H9 (cell line): Measurements from ENCODE around the gene TRAF6. TPM values are rescaled to one million over a fixed set of nuclear protein-coding genes. Genes with fewer than 3 reads are reported as not detected.

Experiments
- DNase-seq: peaks from one replicate; pipeline ENCODE4 v3.0.0-alpha.2; 2017
- H2AFZ ChIP-seq: one replicate; pipeline ENCODE4 v1.6.1; 2013; ENCODE audit warnings: mild to moderate bottlenecking, low read length, control low read depth, moderate library complexity
- H2AK5ac ChIP-seq: 2 replicates; pipeline ENCODE4 v1.6.1; 2013; ENCODE audit warnings: low read length, control low read depth, mixed read lengths; ENCODE audit not compliant: insufficient read length
- H2BK120ac ChIP-seq: one replicate; pipeline ENCODE4 v1.6.1; 2013; ENCODE audit warnings: low read depth, mild to moderate bottlenecking, low read length, control low read depth, inconsistent platforms; ENCODE audit not compliant: poor library complexity, severe bottlenecking
- H2BK12ac ChIP-seq: 2 replicates; pipeline ENCODE4 v1.6.1; 2013; ENCODE audit warnings: low read length, control low read depth, mixed read lengths, low read depth; ENCODE audit not compliant: insufficient read length
- H2BK15ac ChIP-seq: 2 replicates; pipeline ENCODE4 v1.6.1; 2013; ENCODE audit warnings: low read depth, low read length, control low read depth
- H2BK20ac ChIP-seq: one replicate; pipeline ENCODE4 v1.6.1; 2013; ENCODE audit warnings: low read depth, mild to moderate bottlenecking, low read length, control low read depth, inconsistent platforms; ENCODE audit not compliant: poor library complexity, severe bottlenecking
- H2BK5ac ChIP-seq: 2 replicates; pipeline ENCODE4 v1.6.1; 2013; ENCODE audit warnings: low read length, control low read depth, mixed read lengths; ENCODE audit not compliant: insufficient read length
- H3K14ac ChIP-seq: 2 replicates; pipeline ENCODE4 v1.6.1; 2013; ENCODE audit warnings: low read length, control low read depth; ENCODE audit not compliant: insufficient read depth
- H3K18ac ChIP-seq: 2 replicates; pipeline ENCODE4 v1.6.1; 2013; ENCODE audit warnings: low read depth, mild to moderate bottlenecking, mixed read lengths, low read length, control low read depth; ENCODE audit not compliant: insufficient read length
- H3K23ac ChIP-seq: 2 replicates; pipeline ENCODE4 v1.6.1; 2013; ENCODE audit warnings: low read length, control low read depth, mixed read lengths, low read depth; ENCODE audit not compliant: insufficient read length
- H3K23me2 ChIP-seq: 2 replicates; pipeline ENCODE4 v1.6.1; 2013; ENCODE audit warnings: low read depth, mild to moderate bottlenecking, mixed read lengths, low read length, control low read depth; ENCODE audit not compliant: insufficient read length, poor library complexity, severe bottlenecking
- H3K27ac ChIP-seq: 2 replicates; pipeline ENCODE4 v1.5.1; 2013; ENCODE audit warnings: low read length, control low read depth, mixed read lengths, low read depth; ENCODE audit not compliant: insufficient read length
- H3K27me3 ChIP-seq: 2 replicates; pipeline ENCODE4 v1.6.1; 2013; ENCODE audit warnings: low read length, control low read depth, inconsistent platforms; ENCODE audit not compliant: insufficient read depth
- H3K4ac ChIP-seq: 2 replicates; pipeline ENCODE4 v1.6.1; 2013; ENCODE audit warnings: low read depth, mild to moderate bottlenecking, control low read depth, inconsistent platforms, low read length, moderate library complexity
- H3K4me1 ChIP-seq: 2 replicates; pipeline ENCODE4 v1.6.1; 2013; ENCODE audit warnings: low read length, control low read depth, inconsistent platforms; ENCODE audit not compliant: insufficient read depth
- H3K4me2 ChIP-seq: 2 replicates; pipeline ENCODE4 v1.6.1; 2013; ENCODE audit warnings: low read length, control low read depth, mixed read lengths; ENCODE audit not compliant: insufficient read length, insufficient read depth
- H3K56ac ChIP-seq: 2 replicates; pipeline ENCODE4 v1.6.1; 2013; ENCODE audit warnings: low read depth, mild to moderate bottlenecking, mixed read lengths, low read length, control low read depth; ENCODE audit not compliant: insufficient read length
- H3K79me1 ChIP-seq: 2 replicates; pipeline ENCODE4 v1.6.1; 2013; ENCODE audit warnings: low read depth, mild to moderate bottlenecking, moderate library complexity, low read length, control low read depth, inconsistent platforms; ENCODE audit not compliant: insufficient read depth, poor library complexity, severe bottlenecking
- H3K79me2 ChIP-seq: 2 replicates; pipeline ENCODE4 v1.6.1; 2013; ENCODE audit warnings: low read length, control low read depth, inconsistent platforms; ENCODE audit not compliant: insufficient read depth
- H3K9ac ChIP-seq: 2 replicates; pipeline ENCODE4 v1.6.1; 2013; ENCODE audit warnings: low read length, control low read depth, mixed read lengths; ENCODE audit not compliant: insufficient read length; ENCODE audit errors: extremely low read depth
- H3K9me3 ChIP-seq: one replicate; pipeline ENCODE4 v1.6.1; 2013; ENCODE audit warnings: low read depth, low read length, inconsistent platforms; ENCODE audit not compliant: control insufficient read depth
- H3T11ph ChIP-seq: one replicate; pipeline ENCODE4 v1.6.1; 2013; ENCODE audit warnings: mild to moderate bottlenecking, low read length, control low read depth, inconsistent platforms
- H4K20me1 ChIP-seq: one replicate; pipeline ENCODE4 v1.6.1; 2013; ENCODE audit not compliant: control insufficient read depth, insufficient read length, insufficient read depth
- H4K5ac ChIP-seq: 2 replicates; pipeline ENCODE4 v1.6.1; 2013; ENCODE audit warnings: low read depth, mild to moderate bottlenecking, mixed read lengths, low read length, control low read depth; ENCODE audit not compliant: insufficient read length
- H4K8ac ChIP-seq: replicated peaks from 2 replicates; pipeline ENCODE4 v1.6.1; 2013; ENCODE audit warnings: low read length, control low read depth, mixed read lengths, low read depth; ENCODE audit not compliant: insufficient read length
- H4K91ac ChIP-seq: 2 replicates; pipeline ENCODE4 v1.6.1; 2013; ENCODE audit warnings: low read depth, mild to moderate bottlenecking, moderate library complexity, mixed read lengths, low read length, control low read depth; ENCODE audit not compliant: insufficient read length
- H3K27ac Mint-ChIP-seq, 3 experiments: 2 replicates in 2 of 3; 3 replicates in 1 of 3; pipeline ENCODE4 v1.8.0; 2020 to 2021; ENCODE audit warnings: mixed read lengths in 3 of 3, mild to moderate bottlenecking in 1 of 3, moderate library complexity in 1 of 3
- H3K27me3 Mint-ChIP-seq: 2 replicates; pipeline ENCODE4 v1.8.0; 2021; ENCODE audit warnings: low read depth, mild to moderate bottlenecking, moderate library complexity, mixed read lengths
- H3K36me3 Mint-ChIP-seq, 3 experiments: 2 replicates in 2 of 3; 3 replicates in 1 of 3; pipeline ENCODE4 v1.8.0; 2020 to 2021; ENCODE audit warnings: low read depth in 3 of 3, mixed read lengths in 3 of 3; ENCODE audit not compliant: insufficient read depth in 1 of 3
- H3K4me1 Mint-ChIP-seq, 2 experiments: 2 replicates each; pipeline ENCODE4 v1.8.0; 2020; ENCODE audit warnings: mixed read lengths in 2 of 2
- H3K4me3 Mint-ChIP-seq, 2 experiments: 2 replicates in 1 of 2; 3 replicates in 1 of 2; pipeline ENCODE4 v1.8.0; 2020 to 2021; ENCODE audit warnings: mild to moderate bottlenecking in 2 of 2, mixed read lengths in 2 of 2, moderate library complexity in 1 of 2
- H3K9me3 Mint-ChIP-seq, 2 experiments: 2 replicates in 1 of 2; 3 replicates in 1 of 2; pipeline ENCODE4 v1.8.0; 2020; ENCODE audit warnings: mild to moderate bottlenecking in 2 of 2, mixed read lengths in 2 of 2, moderate library complexity in 1 of 2
- CTCF ChIP-seq: fragments of 200-600 bp; sonication (generic); conservative IDR thresholded peaks from 3 replicates; pipeline ENCODE4 v1.8.0; 2021; ENCODE audit warnings: antibody characterized with exemption, mild to moderate bottlenecking
- WGBS: extraction: QIAGEN DNeasy Blood & Tissue Kit; methylation state at CpG from one replicate; pipeline ENCODE4 v1.1.7; 2013; ENCODE audit warnings: missing lambda C conversion rate, low lambda C conversion rate, mixed read lengths; ENCODE audit not compliant: insufficient read length; ENCODE audit errors: extremely low coverage; 5-methylcytosine and 5-hydroxymethylcytosine counted together
- total RNA-seq: library from RNA; stranded (reverse); gene quantifications from 2 replicates; pipeline ENCODE4 v1.2.1, GENCODE V29; 2021

TRAF6 gene
- total RNA-seq, 1 experiment from 2014 or later, result 9.9 TPM

GRCh38 chr11:36452961-36453360, 57.1 kb downstream of the TRAF6 start:
- no peaks in the 10 kb centered on the region for H3K79me2 ChIP-seq
- no peaks in the 10 kb centered on the region; the same call in none of the 2 replicates for H3K27me3 Mint-ChIP-seq
- H3K4ac ChIP-seq, result no peak overlapping the region
- no peaks in the 10 kb centered on the region; the same call in 1 of the 2 replicates for H3K4me1 ChIP-seq
- no peak overlapping the region for H4K8ac ChIP-seq
- no peak overlapping the region for H2AK5ac ChIP-seq
- no peak for TF ChIP-seq CTCF
- H3K36me3 Mint-ChIP-seq, result peaks cover 0 to 7% (median 0%) of the 10 kb centered on the region in 3 experiments; a peak in 2 of 7 replicates
- H3K27ac ChIP-seq, result no peak overlapping the region
- H2BK120ac ChIP-seq, result no peak overlapping the region
- H4K20me1 ChIP-seq, result no peaks in the 10 kb centered on the region
- H3K18ac ChIP-seq, result no peak overlapping the region
- no peak overlapping the region for H2BK20ac ChIP-seq
- H3K23me2 ChIP-seq, result no peaks in the 10 kb centered on the region
- no peak overlapping the region for H2BK12ac ChIP-seq
- H3K56ac ChIP-seq, result no peak overlapping the region
- no peak for DNase-seq
- H3K9ac ChIP-seq, result no peak overlapping the region
- H3K27ac Mint-ChIP-seq, result no peak overlapping the region
- no peak overlapping the region for H3K4me3 Mint-ChIP-seq
- no peaks in the 10 kb centered on the region for H3K27me3 ChIP-seq
- H2AFZ ChIP-seq, result no peak overlapping the region
- peaks cover 34 to 36% of the 10 kb centered on the region in 2 experiments for H3K4me1 Mint-ChIP-seq
- H2BK5ac ChIP-seq, result no peak overlapping the region
- no peak overlapping the region for H4K91ac ChIP-seq
- WGBS, result no CpG with 5 or more reads among the region's 1 CpG
- H3K4me2 ChIP-seq, result no peak overlapping the region
- no peak overlapping the region for H3K23ac ChIP-seq
- H3T11ph ChIP-seq, result no peak overlapping the region
- H3K9me3 ChIP-seq, result no peaks in the 10 kb centered on the region
- no peak overlapping the region for H4K5ac ChIP-seq
- H3K14ac ChIP-seq, result no peak overlapping the region
- no peaks in the 10 kb centered on the region for H3K79me1 ChIP-seq
- H2BK15ac ChIP-seq, result no peak overlapping the region
- no peaks in the 10 kb centered on the region for H3K9me3 Mint-ChIP-seq
